Medulla oblongata (tissue), 1 donor: ENCODE results near the gene HPN.
A peak's percentile ranks its signal among the peaks of the same experiment; 100 is the strongest.
"Not testable (repeated sequence)": the region's sequence is repeated elsewhere in the genome, so short reads cannot be mapped to it uniquely, and the experiment has no call there.

Experiments
- DNase-seq: peaks from one replicate; pipeline ENCODE4 v3.0.0-alpha.2; 2015; ENCODE audit errors: extremely low spot score

The HPN gene

GRCh38 chr19:35041548-35042055, at the start of gene HPN:
Gene HPN (plus strand): TSS chr19:35041721. CDS start chr19:35042507, 786 bp downstream.
- no peak for DNase-seq

- not testable (repeated sequence) for DNase-seq
Observed at GRCh38 chr19:34992582-34992981, 48.9 kb upstream of the HPN start.

GRCh38 chr19:34994286-34994642, 47.3 kb upstream of the HPN start:
- no peak for DNase-seq

GRCh38 chr19:34994643-34995541, 46.6 kb upstream of the HPN start:
- DNase-seq: no peak

- no peak for DNase-seq
Observed at GRCh38 chr19:34995551-34995950, 46.0 kb upstream of the HPN start.

- DNase-seq: no peak
Observed at GRCh38 chr19:34997071-34997617, 44.4 kb upstream of the HPN start.

GRCh38 chr19:34998224-34998623, 43.3 kb upstream of the HPN start:
- DNase-seq: not testable (repeated sequence)

GRCh38 chr19:34998777-34999497, 42.6 kb upstream of the HPN start:
- DNase-seq: no peak

GRCh38 chr19:34999498-35000337, 41.8 kb upstream of the HPN start, which contains the start of gene GRAMD1A:
Gene GRAMD1A (plus strand): TSS chr19:35000323. CDS start chr19:35000479, 156 bp downstream.
- DNase-seq: peak; percentile 94

GRCh38 chr19:35000338-35000646, 41.2 kb upstream of the HPN start:
- no peak for DNase-seq

- DNase-seq: no peak
Observed at GRCh38 chr19:35000647-35001501, 40.6 kb upstream of the HPN start.

GRCh38 chr19:35002037-35002535, 39.4 kb upstream of the HPN start:
- no peak for DNase-seq

- DNase-seq: no peak
Observed at GRCh38 chr19:35004517-35005255, 36.8 kb upstream of the HPN start.

- no peak for DNase-seq
Observed at GRCh38 chr19:35005256-35005977, 36.1 kb upstream of the HPN start.

- not testable (repeated sequence) for DNase-seq
Observed at GRCh38 chr19:35006007-35006341, 35.5 kb upstream of the HPN start.

- no peak for DNase-seq
Observed at GRCh38 chr19:35006342-35006998, 35.1 kb upstream of the HPN start.

- no peak for DNase-seq
Observed at GRCh38 chr19:35006999-35007365, 34.5 kb upstream of the HPN start.

GRCh38 chr19:35007427-35007826, 34.1 kb upstream of the HPN start:
- not testable (repeated sequence) for DNase-seq

GRCh38 chr19:35008891-35009341, 32.6 kb upstream of the HPN start:
- DNase-seq: no peak
